Uterus (tissue), 2 donors: Measurements from ENCODE around the gene SLC51B.

Experiments used
- CTCF ChIP-seq, 4 experiments: fragments of 200-600 bp in 2 of 4; fragments of 450-650 bp in 2 of 4; sonication (generic) in 2 of 4; IDR thresholded peaks; one replicate each; pipeline ENCODE4 v1.5.1; 2016 to 2019; ENCODE audit warnings: antibody characterized with exemption in 4 of 4, mild to moderate bottlenecking in 2 of 4, moderate library complexity in 1 of 4
- POLR2A ChIP-seq, 2 donors: fragments of 450-650 bp; IDR thresholded peaks; one replicate each; pipeline ENCODE4 v1.6.1; 2016; ENCODE audit warnings: antibody characterized with exemption in 2 of 2, mild to moderate bottlenecking in 1 of 2, moderate library complexity in 1 of 2

DNA sequence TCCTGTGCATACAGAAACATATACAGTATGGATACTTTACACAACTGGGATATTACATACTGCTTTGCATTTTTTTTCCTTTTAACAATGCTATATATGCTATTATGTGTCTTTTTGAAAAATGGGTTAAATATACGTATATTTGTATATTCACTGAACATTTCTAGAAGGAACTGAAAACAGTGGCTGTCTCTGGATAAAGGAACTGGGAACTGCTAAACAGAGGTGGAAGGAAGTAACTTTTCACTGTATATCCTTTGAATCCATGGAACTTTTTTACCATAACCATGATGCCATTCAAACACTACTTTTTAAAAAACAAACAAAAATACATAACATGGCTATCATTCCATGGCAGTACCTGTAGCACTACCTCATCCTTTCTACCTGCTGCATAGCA is 17.6 kb upstream of the SLC51B start:
- TF ChIP-seq CTCF (IDR thresholded peaks at IDR 0.05), result no peak
- TF ChIP-seq POLR2A (IDR thresholded peaks at IDR 0.05), result no peak
